ENCODE results near the gene COL4A1.

Gene COL4A1

DNA sequence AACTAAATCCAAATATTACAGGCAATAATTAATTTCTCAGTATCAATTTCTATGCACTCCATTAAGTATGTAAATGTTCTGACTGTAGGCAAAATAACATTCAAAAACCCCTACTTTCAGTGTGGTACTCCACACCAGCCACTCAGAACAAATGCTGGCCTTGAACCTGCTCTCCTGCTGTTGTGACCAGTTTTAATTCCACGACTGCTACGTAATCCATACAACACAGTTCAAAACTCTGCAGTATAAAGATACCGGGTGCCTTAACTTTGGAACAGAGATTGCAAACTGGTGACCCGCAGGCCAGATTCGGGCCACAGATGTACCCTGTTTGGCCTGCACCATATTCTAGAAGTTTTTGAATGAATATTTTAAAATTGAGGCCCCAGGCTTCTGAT is 30.4 kb downstream of the COL4A1 start:
- no peak for DNase-seq (ENCODE audit: low read depth in 1 of 2, low spot score in 1 of 2)

DNA sequence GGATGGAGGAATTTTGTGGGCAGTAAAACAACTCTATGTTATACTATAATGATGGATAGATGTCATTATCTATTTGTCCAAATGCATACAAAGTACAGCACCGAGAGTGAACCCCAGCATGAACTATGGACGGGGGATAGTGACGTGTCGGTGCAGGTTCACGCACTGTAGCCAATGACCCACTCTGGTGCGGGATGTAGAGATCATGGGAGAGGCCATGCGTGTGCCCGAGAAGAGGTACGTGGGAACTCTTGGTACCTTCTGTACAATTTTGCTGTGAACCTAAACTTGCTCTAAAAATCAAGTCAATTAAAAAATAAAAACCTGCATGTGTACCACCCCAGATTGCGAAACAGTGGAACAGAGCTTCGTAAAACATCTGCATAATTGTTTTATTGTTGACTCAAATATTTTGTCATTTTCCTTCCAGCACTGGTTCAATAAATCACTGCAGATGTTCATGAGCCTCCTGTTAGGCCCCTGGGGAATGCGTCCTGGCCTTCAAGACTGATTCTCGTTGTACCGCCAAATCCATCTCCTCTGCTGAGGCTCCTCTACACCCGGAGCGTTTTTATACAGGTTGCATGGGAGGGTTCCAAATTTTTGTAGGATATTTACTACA is 30.9 kb downstream of the COL4A1 start:
- DNase-seq (ENCODE audit: low read depth in 1 of 2, low spot score in 1 of 2): no peak

DNA sequence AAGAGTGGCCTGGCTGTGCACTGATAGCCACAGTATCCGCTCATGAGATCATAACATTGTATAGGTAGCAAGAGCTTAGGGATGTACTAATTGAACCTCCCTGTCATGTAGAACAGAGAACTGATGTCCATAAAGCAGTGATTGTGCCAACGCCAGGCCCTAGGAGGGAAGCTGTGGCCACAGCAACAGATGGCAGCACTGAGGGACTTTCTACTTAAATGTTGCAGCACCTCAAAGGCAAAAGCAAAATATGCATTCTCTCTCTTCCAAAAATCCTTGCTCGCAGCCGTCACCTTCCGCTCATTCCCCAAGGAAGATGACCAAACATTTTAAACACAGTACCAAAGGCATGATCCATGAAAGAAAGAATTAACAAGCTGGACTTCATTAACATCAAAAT is 32.3 kb downstream of the COL4A1 start:
- DNase-seq (ENCODE audit: low read depth in 1 of 2, low spot score in 1 of 2): no peak

DNA sequence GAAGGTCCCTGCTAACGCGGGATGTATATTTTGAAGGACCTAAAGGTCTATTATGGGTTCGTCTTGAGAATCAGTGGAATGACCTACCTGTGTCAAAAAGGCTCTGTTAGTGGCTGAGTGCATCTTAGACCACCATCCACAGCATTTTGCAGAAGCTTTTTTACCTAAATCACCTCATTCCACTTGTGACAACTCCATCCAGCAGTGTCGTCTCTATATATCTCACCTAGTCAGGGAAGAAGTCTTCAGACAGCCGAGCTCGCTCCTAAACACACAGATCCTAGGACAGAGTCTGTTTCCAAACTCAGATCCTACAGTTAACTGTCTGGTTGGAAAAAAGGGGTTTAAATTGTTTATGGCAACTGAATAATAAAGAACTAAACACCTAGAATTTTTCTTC is 33.7 kb downstream of the COL4A1 start:
- no peak for DNase-seq (ENCODE audit: low read depth in 1 of 2, low spot score in 1 of 2)

DNA sequence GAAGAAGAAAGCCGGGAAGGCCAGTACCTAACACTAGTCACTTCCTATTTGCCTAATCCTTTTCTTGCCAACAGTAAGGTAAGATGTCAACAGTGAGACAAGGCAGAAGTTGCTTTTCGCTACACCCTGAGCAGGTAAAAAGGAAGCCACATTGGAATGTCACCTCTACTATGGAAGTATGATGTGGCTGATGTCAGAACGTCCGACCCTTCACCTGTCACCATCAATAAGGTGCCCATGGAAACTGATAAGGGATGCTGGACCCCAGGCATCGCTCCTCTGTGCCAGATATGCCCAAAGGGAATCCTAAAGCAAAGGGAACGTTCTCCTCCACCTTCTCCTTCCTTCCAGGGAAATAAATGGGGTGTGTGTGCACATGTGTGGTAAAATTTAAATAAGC is 34.3 kb downstream of the COL4A1 start:
- DNase-seq (ENCODE audit: low read depth in 1 of 2, low spot score in 1 of 2): no peak

DNA sequence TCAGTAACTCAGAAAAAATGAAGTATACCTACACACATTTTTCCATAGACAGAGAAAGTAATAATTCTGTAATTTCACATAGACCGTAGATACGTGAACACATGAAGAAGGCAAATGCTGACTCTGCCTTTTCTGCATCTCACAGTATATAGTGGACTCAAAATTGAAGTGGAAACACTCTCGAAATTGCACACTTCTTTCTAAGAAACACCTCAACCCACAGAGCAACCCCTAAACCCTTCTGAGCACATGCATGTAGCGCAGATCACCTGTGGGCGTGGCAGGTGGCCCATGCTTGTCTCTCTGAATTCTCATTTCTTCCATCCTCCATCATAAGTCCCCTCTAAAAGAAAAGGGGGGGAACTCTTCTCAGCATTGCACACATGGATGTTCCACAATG is 34.7 kb downstream of the COL4A1 start:
- DNase-seq (ENCODE audit: low read depth in 1 of 2, low spot score in 1 of 2): no peak

DNA sequence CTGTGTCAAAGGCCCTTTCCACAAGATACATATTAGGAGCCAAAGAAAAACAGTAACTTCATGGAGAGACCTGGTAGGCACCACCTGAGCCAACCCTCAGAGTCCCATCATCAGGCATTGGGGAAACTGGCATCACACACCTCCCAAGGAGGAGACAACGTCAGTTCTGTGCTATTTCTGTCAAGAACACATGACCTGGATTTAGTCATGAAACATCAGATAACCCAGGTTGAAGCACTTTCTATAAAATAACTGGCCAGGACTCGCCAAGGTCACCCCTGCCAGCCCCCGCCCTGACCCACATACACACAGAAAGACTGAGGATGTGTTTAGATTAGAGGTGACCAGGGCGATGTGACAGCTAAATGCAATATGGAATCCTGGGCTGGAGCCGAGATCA is 35.6 kb downstream of the COL4A1 start:
- no peak for DNase-seq (ENCODE audit: low read depth in 1 of 2, low spot score in 1 of 2)

DNA sequence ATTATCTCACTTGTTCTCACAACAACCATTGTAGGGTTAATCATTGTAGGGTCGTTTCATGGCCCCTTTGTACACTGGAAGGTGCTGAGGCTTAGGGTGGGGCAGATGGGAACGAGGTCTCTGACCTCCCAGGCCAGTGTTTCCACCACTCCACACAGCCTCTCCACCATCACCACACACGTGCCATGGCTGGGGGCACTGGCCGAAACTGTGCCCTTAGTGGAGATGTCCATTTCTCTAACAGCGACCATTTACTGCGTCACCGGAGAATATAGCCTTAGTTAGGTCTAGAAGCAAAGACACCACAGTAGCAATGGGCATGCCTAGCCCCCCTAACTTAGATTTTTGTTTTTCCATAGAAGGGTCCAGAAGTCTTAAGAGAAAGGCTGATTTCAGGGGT is 36.5 kb downstream of the COL4A1 start:
- no peak for DNase-seq (ENCODE audit: low read depth in 1 of 2, low spot score in 1 of 2)

DNA sequence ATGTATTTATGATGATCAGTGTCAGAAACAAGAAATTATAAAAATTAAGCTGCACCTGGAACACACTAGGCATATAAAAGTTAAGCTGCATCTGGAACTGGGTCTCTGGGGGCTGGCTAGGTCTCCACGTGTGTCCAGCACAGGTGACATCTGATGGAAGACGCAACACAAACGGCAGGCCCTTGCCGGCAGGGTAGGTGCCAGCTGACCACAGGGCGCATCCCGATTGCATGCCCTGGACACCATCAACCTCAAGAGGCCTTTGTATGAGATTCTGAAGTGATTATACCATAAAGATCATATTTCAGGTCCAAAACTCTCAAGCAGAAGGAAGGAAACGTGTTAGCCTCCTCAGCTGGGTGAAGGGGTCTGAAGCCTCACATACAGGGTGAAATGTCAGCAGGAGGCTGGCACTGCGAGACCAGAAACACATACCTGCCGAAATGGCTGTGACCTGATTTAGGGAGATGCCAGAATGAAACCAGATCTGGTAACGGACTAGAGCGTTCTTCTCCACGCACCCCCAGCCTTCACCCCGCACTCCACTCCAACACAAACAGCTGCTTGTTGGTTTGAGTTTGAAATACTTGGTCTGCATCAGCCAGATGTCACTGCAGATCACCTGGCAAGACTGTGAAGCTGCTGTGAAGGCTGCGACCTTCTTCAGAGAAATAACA is 37.3 kb downstream of the COL4A1 start:
- no peak for DNase-seq (ENCODE audit: low read depth in 1 of 2, low spot score in 1 of 2)

DNA sequence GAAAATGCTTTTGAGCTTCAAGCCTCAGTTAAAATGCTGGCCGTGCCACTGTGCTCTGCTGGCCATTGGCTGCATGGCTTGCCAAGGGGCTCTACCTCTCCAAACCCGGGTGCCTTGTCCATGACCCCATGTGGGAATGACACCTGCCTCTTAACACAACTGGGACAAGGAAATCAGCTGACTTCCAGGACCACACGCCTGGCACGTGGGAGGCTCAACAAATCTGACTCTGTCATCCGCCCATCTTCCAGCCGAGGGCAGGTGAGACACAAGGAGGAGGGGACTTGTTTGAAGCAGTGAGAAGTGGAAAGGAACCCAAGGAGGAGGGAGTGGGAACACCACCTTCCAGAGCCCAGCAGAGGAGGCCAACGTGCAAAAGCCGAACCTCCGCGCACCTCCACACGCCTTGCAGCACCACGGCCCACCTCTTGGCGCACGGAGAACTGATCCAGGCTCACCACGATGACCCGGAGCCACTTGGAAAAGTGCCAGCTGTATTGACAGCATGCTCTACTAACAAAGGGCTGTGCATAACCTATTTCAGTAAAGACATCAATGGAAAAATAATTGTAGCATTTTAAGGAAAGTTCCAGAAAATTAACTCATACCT is 38.3 kb downstream of the COL4A1 start:
- no peak for DNase-seq (ENCODE audit: low read depth in 1 of 2, low spot score in 1 of 2)

DNA sequence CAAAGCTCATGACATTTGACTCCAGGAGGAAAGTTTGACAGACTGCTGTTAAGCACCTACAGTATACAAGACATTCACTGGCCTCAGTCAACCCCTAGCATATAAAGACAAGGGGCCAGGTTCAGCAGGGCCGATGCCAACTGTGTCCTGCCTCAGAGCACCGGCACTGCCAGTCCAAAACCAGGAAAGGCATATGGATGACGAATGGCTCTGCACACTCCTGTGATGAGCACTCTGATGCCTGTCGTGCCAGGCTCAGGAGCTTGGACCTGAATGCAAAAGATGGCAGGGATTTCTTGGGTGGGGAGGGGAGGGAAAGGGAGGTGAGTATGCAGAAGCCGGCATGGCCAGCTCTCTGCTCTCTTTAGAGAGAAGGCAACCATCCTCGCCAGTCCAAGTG is 38.9 kb downstream of the COL4A1 start:
- no peak for DNase-seq (ENCODE audit: low read depth in 1 of 2, low spot score in 1 of 2)

DNA sequence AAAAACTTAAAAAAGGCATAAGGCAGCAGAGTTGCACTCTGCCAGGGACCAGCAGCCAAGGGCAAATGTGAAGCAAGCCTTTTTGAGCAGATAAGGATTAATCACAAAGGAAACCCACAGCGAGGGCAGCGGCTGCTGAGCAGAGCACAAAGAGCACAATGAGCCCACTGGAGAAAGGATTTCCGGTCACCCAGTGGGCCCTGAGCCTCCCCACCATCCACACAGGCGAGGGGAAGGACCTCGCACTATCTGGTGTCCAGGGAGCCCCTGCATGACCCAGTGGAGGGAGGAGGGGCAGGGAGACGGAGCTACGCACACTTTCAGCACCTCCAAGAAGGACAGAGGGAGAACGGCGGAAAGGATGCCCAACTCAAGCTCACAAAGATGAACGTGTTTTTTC is 40.0 kb downstream of the COL4A1 start:
- no peak for DNase-seq (ENCODE audit: low read depth in 1 of 2, low spot score in 1 of 2)

DNA sequence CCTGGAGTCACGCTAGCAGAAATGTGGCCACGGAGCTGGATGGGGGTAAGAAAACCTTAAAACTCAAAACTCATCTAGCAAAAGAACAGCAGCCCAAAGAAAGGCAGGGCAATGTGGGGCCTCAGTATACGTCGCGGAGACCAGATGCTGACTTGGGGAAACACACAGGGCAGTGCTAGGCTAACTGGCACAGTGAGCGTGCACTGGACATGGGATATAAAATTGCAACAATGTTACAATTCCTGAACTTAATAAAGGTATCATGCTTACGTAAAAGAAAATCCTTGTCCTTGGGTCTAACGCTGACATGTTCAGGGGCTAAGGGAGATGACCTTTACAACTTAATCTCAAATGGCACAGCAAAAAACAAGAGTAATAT is 40.5 kb downstream of the COL4A1 start:
- no peak for DNase-seq (ENCODE audit: low read depth in 1 of 2, low spot score in 1 of 2)

DNA sequence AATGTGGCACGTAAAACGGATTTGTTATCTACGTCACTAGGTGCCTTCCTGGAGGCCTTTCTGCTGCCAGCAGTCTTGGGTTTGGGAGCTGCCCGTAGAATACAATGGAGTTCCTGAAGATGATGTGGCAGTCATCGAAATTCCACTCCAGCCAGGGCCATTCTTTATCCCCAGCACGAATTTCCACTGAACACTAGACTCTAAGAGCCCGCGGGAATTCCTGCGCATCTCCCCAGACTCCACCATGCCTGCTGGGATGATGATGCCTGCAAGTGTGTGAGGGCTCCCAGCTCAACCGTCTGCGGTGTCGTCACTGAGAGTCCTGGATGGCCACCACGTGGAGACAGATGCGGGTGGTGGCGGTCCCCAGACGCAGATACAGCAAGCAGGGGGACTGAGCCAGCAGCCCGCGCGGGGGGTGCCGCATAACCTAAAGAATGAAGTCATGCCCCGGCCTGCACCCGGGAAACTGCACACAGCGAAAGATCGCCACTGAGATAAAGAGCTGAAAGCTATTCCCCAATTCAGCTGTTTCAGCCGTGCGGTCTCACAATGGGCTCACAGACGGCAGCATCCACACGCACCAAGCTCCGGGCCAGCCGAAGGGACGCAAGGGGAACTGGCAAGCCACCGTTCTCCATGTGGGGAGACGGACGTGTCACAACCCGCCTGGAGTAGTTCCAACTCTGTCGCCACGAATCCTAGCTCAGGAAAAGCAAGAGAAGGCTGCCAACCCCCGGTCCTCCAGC is 41.1 kb downstream of the COL4A1 start:
- no peak for DNase-seq (ENCODE audit: low read depth in 1 of 2, low spot score in 1 of 2)

DNA sequence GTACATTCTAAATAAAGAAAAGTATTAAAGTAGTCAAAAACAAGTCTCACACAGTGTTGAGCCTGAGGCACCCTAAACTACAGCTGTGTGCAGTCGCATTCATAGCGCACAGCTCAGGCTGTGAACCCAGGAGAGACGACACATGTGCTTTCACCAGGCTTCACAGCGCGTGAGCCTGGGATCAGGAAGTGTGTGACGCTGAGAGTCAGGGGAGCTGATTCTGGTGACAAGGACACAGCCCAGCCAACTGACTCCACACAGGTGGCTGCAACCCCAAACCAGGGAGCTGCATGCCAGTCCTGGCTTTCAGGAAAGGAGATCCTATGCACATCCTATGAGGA is 41.6 kb downstream of the COL4A1 start:
- no peak for DNase-seq (ENCODE audit: low read depth in 1 of 2, low spot score in 1 of 2)

DNA sequence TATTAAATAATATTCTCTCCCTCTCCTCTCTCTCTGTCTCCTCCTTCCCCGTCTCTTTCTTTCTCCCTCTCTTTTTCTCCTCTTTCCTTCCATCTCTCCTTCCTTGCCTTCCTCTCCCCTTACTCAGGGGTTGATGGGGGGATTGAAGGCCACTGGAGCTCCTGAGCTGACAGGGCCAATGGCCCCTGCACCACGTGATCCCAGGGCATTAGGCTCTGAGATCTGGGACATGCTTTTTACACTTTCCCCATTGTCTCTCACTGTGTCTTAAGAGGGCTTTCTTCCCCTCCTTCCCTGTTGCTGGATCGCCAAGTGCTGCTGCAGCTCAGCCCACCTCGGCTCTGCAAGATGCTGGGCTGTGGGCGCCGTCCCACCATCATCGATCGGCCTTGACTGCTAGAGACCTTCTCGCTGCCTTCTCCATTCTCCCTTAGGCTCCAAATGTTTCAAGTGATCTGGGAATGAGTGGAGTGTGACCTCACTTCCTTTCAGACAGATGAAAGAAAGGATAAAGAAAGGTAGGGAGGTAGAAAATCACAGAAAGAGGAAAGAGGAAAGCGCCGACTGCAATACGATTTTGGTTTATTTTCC is 42.2 kb downstream of the COL4A1 start:
- no peak for DNase-seq (ENCODE audit: low read depth in 1 of 2, low spot score in 1 of 2)

DNA sequence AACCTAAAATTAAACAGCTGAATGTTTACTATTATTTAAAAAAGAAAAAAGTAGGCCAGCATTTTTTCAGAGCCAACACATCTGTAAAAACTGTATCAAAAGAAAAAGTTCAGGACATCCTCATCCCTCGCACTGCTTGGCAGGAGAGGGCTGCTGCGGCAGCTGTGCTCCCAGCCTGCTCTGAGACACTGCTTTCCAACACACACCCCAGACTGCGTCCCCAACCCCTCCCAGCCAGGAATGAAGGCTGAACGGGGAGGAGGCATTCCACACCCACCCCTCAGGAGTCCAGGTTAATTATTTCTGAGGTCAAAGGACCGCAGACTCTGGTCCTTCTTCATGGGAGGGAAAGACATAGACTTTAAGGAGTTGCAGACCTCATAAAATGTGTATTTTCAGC is 43.1 kb downstream of the COL4A1 start:
- no peak for DNase-seq (ENCODE audit: low read depth in 1 of 2, low spot score in 1 of 2)

DNA sequence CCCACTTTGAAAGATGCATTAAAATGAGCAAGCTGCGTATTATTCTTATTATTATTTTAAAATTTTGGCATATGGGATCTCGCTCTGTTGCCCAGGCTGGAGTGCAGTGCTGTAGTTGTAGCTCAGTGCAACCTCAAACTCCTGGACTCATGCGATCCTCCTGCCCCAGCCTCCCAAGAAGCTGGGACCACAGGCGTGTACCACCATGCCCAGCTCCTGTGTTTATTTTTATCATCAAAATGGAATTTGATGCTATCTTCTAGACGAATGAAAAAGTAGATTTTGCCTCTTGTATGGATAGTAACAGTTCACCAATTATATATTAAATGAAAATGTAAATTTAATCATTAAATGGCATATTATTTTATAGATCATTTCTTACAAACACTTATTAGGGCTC is 43.6 kb downstream of the COL4A1 start:
- no peak for DNase-seq (ENCODE audit: low read depth in 1 of 2, low spot score in 1 of 2)

DNA sequence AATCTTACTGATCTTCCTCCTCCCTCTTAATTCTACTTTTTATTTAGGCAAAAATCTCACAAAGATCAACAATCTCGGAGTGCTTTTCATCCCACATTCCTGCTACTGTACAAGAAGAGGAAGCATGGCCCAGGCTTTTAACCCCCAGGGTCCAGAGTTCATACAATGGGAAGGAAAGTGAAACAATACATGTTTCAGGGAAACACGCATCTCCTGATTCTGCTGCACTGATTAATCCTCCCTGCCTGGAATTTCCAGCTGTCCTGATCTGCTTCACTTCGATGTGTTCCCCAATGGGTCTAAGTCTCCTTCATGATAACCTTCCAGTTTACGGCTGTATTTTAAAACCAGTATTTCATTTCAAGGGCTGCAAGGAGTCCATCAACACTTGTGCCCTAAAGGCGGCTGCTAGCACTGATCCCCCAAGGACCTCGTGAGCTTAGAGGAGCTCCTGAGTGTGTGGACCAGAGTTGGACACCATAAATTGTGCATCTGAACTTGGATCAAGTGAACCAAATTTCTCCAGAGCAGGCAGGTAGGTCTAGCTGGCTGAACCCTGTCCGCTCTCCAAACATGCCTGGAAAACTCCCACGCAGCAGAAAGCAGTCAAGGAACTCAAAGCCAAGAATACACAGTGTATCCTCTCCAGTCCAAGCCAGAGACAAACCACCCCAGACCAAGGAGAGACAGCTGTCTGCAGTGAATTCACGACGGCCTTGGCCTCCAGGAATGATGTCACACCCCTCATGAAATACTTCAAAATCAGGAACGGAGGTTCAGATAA is 44.3 kb downstream of the COL4A1 start:
- DNase-seq (ENCODE audit: low read depth in 1 of 2, low spot score in 1 of 2): no peak

DNA sequence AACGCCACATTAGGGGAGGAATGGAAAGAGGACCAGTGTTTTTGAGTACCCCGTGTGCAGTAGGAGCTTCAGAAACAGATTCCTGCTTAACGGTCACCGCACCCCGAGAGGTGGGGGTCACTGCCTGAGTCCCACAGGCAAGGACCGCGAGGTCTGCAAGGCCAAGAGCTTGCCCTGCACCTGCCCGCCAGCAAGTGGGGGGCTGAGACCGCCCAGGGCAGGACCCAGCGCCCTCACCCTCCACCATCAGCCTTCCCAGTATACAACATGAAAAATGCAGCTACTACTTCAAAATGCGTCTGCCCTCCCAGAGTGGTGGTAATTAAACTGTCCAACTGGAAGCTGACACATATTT is 44.9 kb downstream of the COL4A1 start:
- DNase-seq (ENCODE audit: low read depth in 1 of 2, low spot score in 1 of 2): no peak
